ENCODE data around the gene EREG.

Gene EREG

GRCh38 chr4:74353858-74354257 is 11.1 kb upstream of the EREG start:
- H3K27ac ChIP-seq = no peak overlapping the region
- in situ Hi-C loops (cut with HindIII; ENCODE audit: low pct_ligation_motif_present, low sequenced_read_pairs) = no loop called here
- H3K4me3 ChIP-seq (ENCODE audit: low read depth, low read length) = no peak overlapping the region
- TF ChIP-seq, protein P1, sequence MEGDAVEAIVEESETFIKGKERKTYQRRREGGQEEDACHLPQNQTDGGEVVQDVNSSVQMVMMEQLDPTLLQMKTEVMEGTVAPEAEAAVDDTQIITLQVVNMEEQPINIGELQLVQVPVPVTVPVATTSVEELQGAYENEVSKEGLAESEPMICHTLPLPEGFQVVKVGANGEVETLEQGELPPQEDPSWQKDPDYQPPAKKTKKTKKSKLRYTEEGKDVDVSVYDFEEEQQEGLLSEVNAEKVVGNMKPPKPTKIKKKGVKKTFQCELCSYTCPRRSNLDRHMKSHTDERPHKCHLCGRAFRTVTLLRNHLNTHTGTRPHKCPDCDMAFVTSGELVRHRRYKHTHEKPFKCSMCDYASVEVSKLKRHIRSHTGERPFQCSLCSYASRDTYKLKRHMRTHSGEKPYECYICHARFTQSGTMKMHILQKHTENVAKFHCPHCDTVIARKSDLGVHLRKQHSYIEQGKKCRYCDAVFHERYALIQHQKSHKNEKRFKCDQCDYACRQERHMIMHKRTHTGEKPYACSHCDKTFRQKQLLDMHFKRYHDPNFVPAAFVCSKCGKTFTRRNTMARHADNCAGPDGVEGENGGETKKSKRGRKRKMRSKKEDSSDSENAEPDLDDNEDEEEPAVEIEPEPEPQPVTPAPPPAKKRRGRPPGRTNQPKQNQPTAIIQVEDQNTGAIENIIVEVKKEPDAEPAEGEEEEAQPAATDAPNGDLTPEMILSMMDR (IDR thresholded peaks at IDR 0.05; ENCODE audit: low read depth, low read length, missing control alignments) = no peak
- no peak for DNase-seq
- no peaks in the 10 kb centered on the region for H3K36me3 ChIP-seq (replicated peaks)
- H3K27me3 ChIP-seq (replicated peaks) = no peaks in the 10 kb centered on the region

GRCh38 chr4:74357965-74358364 is 7.0 kb upstream of the EREG start:
- no peaks in the 10 kb centered on the region for H3K27me3 ChIP-seq (replicated peaks)
- no peak overlapping the region for H3K4me3 ChIP-seq (ENCODE audit: low read depth, low read length)
- H3K36me3 ChIP-seq (replicated peaks) = no peaks in the 10 kb centered on the region
- in situ Hi-C loops (cut with HindIII; ENCODE audit: low pct_ligation_motif_present, low sequenced_read_pairs) = no loop called here
- DNase-seq = no peak
- H3K27ac ChIP-seq = no peak overlapping the region
- TF ChIP-seq, protein P1 (IDR thresholded peaks at IDR 0.05; ENCODE audit: low read depth, low read length, missing control alignments) = no peak

DNA sequence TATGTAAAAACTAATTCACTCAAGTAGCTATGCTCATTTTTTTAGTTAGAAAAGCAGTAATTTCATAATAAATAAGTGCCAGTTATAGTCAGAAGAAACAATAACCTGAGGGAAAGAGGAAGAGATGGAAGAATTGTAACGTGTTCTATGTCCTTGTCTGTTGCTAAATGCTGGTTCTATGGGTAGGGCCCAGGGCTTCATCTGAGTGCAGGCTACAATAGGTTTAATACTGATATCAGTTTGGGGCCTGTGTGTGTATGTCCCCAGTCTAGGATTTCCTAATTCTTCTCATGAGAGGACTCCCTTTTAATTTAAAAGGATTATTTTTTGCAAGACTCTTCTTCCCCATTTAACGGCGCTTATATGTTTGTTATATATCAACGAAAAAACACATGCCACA is 3.3 kb upstream of the EREG start:
- in situ Hi-C loops (cut with HindIII; ENCODE audit: low pct_ligation_motif_present, low sequenced_read_pairs) = no loop called here
- no peak overlapping the region for H3K27ac ChIP-seq
- TF ChIP-seq, protein P1 (IDR thresholded peaks at IDR 0.05; ENCODE audit: low read depth, low read length, missing control alignments) = no peak

GRCh38 chr4:74362347-74362746 is 2.6 kb upstream of the EREG start:
- H3K4me3 ChIP-seq (ENCODE audit: low read depth, low read length) = no peak overlapping the region
- H3K36me3 ChIP-seq (replicated peaks) = no peaks in the 10 kb centered on the region
- in situ Hi-C loops (cut with HindIII; ENCODE audit: low pct_ligation_motif_present, low sequenced_read_pairs) = no loop called here
- no peak for DNase-seq
- H3K27ac ChIP-seq = peak overlapping the region; percentile 11
- TF ChIP-seq, protein P1 (IDR thresholded peaks at IDR 0.05; ENCODE audit: low read depth, low read length, missing control alignments) = no peak
- no peaks in the 10 kb centered on the region for H3K27me3 ChIP-seq (replicated peaks)

More for the DNA sequence above, 3.3 kb upstream of the EREG start:
- DNase-seq = no peak
- no peaks in the 10 kb centered on the region for H3K36me3 ChIP-seq (replicated peaks)
- H3K4me3 ChIP-seq (ENCODE audit: low read depth, low read length) = no peak overlapping the region
- H3K27me3 ChIP-seq (replicated peaks) = no peaks in the 10 kb centered on the region

DNA sequence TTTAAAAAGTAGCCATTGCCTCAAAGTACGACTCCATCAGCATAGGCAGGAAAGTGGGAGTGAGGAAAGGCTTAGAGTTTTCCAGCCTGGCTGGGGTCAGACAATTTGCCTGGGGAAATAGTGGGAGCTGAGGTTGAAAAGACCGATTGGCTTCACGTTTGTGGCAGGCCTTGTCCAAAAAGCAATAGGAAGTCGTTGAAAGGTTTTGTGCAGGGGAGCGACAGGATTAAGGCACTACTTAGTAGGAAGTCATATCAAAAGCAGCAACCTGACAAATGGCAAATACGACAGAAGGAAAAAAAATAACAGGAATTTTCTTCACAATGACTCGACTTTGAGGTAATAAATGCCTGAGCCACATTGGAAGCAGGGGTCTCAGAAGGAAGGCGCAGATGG is 691 bp upstream of the EREG start:
- DNase-seq = no peak
- TF ChIP-seq, protein P1 (IDR thresholded peaks at IDR 0.05; ENCODE audit: low read depth, low read length, missing control alignments) = no peak
- H3K27ac ChIP-seq = peak overlapping the region; percentile 73
- in situ Hi-C loops (cut with HindIII; ENCODE audit: low pct_ligation_motif_present, low sequenced_read_pairs) = no loop called here
- H3K4me3 ChIP-seq (ENCODE audit: low read depth, low read length) = peak overlapping the region; percentile 77
- H3K36me3 ChIP-seq (replicated peaks) = no peaks in the 10 kb centered on the region
- H3K27me3 ChIP-seq (replicated peaks) = no peaks in the 10 kb centered on the region

DNA sequence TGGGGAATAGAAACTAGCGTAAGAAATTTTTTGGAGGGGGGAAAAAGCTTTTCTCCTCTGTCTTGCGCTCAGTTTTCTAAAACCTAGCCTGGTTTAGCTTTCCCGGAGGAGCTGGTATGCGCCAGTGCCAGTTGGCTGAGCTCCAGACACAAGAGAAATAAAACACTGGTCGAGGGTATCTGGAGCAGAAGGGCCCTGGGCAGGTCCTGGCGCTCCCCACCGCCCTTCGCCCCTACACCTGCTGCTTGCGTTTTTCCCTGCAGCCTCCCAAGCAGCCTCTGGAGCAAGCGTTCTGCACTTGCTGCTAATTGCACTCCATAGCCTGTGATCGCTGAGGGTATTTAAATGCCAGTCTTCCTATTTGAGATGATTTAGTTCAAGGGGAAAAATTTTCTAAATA is 816 bp downstream of the EREG start:
- TF ChIP-seq, protein P1 (IDR thresholded peaks at IDR 0.05; ENCODE audit: low read depth, low read length, missing control alignments) = no peak
- no peak for DNase-seq
- Histone ChIP-seq H3K4me3 (ENCODE audit: low read depth, low read length) (peak overlapping the region; percentile 77), H3K27ac (no peak overlapping the region), H3K27me3 (replicated peaks) (no peaks in the 10 kb centered on the region), H3K36me3 (replicated peaks) (no peaks in the 10 kb centered on the region)
- in situ Hi-C loops (cut with HindIII; ENCODE audit: low pct_ligation_motif_present, low sequenced_read_pairs) = no loop called here

Data from brain microvascular endothelial cell (primary cell).